Hematopoietic multipotent progenitor cell (in vitro differentiated cells): ENCODE measurements around the gene TMEM14C. TPM values are rescaled to one million over a fixed set of nuclear protein-coding genes. Genes with fewer than 3 reads are reported as not detected.
A peak's percentile ranks its signal among the peaks of the same experiment; 100 is the strongest.

Experiments used
- DNase-seq, 3 donors: peaks; one replicate each; pipeline ENCODE4 v3.0.0-alpha.2; 2011 to 2015; ENCODE audit warnings: low read depth in 2 of 3, low spot score in 2 of 3
- small RNA-seq: library from RNA; depleted of rRNA; stranded (forward); fragments of <200 nt; gene quantifications from one replicate; pipeline ENCODE3, GENCODE V24; 2012
- total RNA-seq: library from RNA; depleted of rRNA; stranded (reverse); fragments of >200 nt; gene quantifications from one replicate; pipeline ENCODE4 v1.2.3, GENCODE V29; 2012

The TMEM14C gene
- total RNA-seq, 1 donor, result 116 TPM

DNA sequence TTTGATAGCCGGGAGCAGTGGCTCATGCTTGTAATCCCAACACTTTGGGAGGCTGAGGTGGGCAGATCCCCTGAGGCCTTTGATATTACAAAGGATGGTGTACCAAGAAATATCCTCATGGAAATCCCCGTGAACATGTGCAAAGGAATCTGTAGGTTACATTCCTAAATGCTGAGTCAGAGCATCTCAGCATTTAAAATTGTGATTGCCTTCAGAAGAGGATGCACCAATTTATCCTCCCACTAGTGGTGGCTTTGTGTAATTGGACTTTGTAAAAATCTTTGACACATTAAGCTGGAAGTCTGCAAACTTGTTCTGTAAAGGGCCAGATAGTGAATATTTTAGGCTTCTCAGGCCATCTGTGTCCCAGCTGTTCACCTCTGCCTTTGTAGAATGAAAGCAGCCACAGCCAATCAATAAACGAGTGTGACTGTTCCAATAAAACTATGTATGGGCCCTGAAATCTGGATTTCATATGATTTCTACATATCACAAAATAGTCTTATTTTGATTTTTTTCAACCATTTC lies 36.5 kb downstream of the TMEM14C start:
- DNase-seq, result peak in 2 of 3 donors; percentile 57 to 65

- DNase-seq, result no peak
These were observed 37.0 kb downstream of the TMEM14C start for GRCh38 chr6:10759884-10760329.

- DNase-seq, result no peak
These were observed 40.1 kb downstream of the TMEM14C start for GRCh38 chr6:10763006-10763405.

GRCh38 chr6:10769419-10769818 lies 46.5 kb downstream of the TMEM14C start:
- no peak for DNase-seq

- peak in 1 of 3 donors; percentile 22 for DNase-seq
These were observed 48.6 kb downstream of the TMEM14C start for GRCh38 chr6:10771371-10771894.

- DNase-seq, result no peak
These were observed 55.4 kb downstream of the TMEM14C start for GRCh38 chr6:10778230-10778629.

- DNase-seq, result no peak
These were observed 56.2 kb downstream of the TMEM14C start for GRCh38 chr6:10779076-10779475.

Small RNAs within 50 kb of the gene (small RNA-seq; reads per million reads assigned to genes)
- not detected for gene RF00019
- not detected for gene RNA5SP203

Other genes starting within 250 kb of the TMEM14C start
- 12.7 TPM for gene GCNT2, start 201.7 kb upstream of the TMEM14C start, total RNA-seq
- not detected for gene C6orf52, start 28.5 kb upstream of the TMEM14C start, total RNA-seq
- 4.0 TPM for gene PAK1IP1, start 28.1 kb upstream of the TMEM14C start, total RNA-seq
- 42.3 TPM for gene TMEM14B, start 24.7 kb downstream of the TMEM14C start, total RNA-seq
- gene MAK, start 115.5 kb downstream of the TMEM14C start, total RNA-seq, result 0.27 TPM
- not detected for gene GCM2, start 159.0 kb downstream of the TMEM14C start, total RNA-seq
- gene SYCP2L, start 164.0 kb downstream of the TMEM14C start, total RNA-seq, result under 0.01 TPM